Ovary (tissue), 3 donors: ENCODE results near the gene ADAMTS17.

Experiments
- CTCF ChIP-seq, 3 donors: fragments of 450-650 bp in 2 of 3; fragments of 200-600 bp in 1 of 3; IDR thresholded peaks; one replicate each; pipeline versions ENCODE4 v1.5.1 to v1.8.0; 2016 to 2022; ENCODE audit warnings: antibody characterized with exemption in 3 of 3, mild to moderate bottlenecking in 1 of 3
- EP300 ChIP-seq: sonication (generic); formaldehyde crosslinking; IDR thresholded peaks from one replicate; pipeline ENCODE4 v1.6.1; 2017; ENCODE audit warnings: antibody characterized with exemption
- POLR2A ChIP-seq: fragments of 450-650 bp; IDR thresholded peaks from one replicate; pipeline ENCODE4 v1.6.1; 2017; ENCODE audit warnings: antibody characterized with exemption, mild to moderate bottlenecking, moderate library complexity
- donor health status: DM: no; HTN: no; CAD: no.

GRCh38 chr15:99963096-99963825, 378.5 kb downstream of the ADAMTS17 start:
- no peak for TF ChIP-seq CTCF (IDR thresholded peaks at IDR 0.05)
- no peak for TF ChIP-seq POLR2A
- no peak for TF ChIP-seq EP300
